Sigmoid colon (tissue), 7 donors: ENCODE data around the gene CHDH. TPM values are rescaled to one million over a fixed set of nuclear protein-coding genes. Genes with fewer than 3 reads are reported as not detected.

Experiments used
- DNase-seq: peaks from one replicate; pipeline ENCODE4 v3.0.0-alpha.2; 2019
- H3K27ac ChIP-seq, 4 donors: fragments of 200-600 bp; sonication (generic); one replicate each; pipeline ENCODE4 v1.5.1; 2016 to 2019; ENCODE audit warnings: mild to moderate bottlenecking in 1 of 4
- H3K27me3 ChIP-seq, 3 donors: fragments of 200-600 bp; sonication (generic); one replicate each; pipeline ENCODE4 v1.5.1; 2019; ENCODE audit warnings: mild to moderate bottlenecking in 1 of 3
- H3K36me3 ChIP-seq, 4 donors: fragments of 200-600 bp; sonication (generic); one replicate each; pipeline ENCODE4 v1.5.1; 2016 to 2019
- H3K4me1 ChIP-seq, 4 donors: fragments of 200-600 bp; sonication (generic); one replicate each; pipeline ENCODE4 v1.5.1; 2017 to 2019
- H3K4me3 ChIP-seq, 4 donors: fragments of 200-600 bp; sonication (generic); one replicate each; pipeline ENCODE4 v1.5.1; 2017 to 2019; ENCODE audit warnings: mild to moderate bottlenecking in 2 of 4, moderate library complexity in 1 of 4
- H3K9me3 ChIP-seq, 4 donors: fragments of 200-600 bp in 3 of 4; sonication (generic) in 3 of 4; one replicate each; pipeline versions ENCODE4 v1.5.1 to v1.6.1; 2013 to 2019
- EP300 ChIP-seq, 4 donors: sonication (generic); formaldehyde crosslinking; IDR thresholded peaks; one replicate each; pipeline ENCODE4 v1.6.1; 2017; ENCODE audit warnings: antibody characterized with exemption in 4 of 4
- POLR2A ChIP-seq, 2 donors: fragments of 450-650 bp; IDR thresholded peaks; one replicate each; pipeline ENCODE4 v1.6.1; 2016; ENCODE audit warnings: antibody characterized with exemption in 2 of 2, mild to moderate bottlenecking in 2 of 2, moderate library complexity in 2 of 2
- POLR2AphosphoS5 ChIP-seq, 4 donors: sonication (generic); formaldehyde crosslinking; IDR thresholded peaks; one replicate each; pipeline ENCODE4 v1.6.1; 2017; ENCODE audit warnings: antibody characterized with exemption in 4 of 4
- WGBS, 2 donors: extraction: QIAGEN DNeasy Blood & Tissue Kit; methylation state at CpG; one replicate each; pipeline ENCODE4 v1.1.7; 2013; 5-methylcytosine and 5-hydroxymethylcytosine counted together
- intact Hi-C: fragments of 100-400 bp; cut with DNase I; formaldehyde crosslinking; loops from one replicate; pipeline ENCODE4 v1.15.1; 2023
- polyA plus RNA-seq, 3 donors: library from polyadenylated mRNA; stranded (reverse); fragments of 200-250 nt; gene quantifications; one replicate each; pipeline ENCODE4 v1.2.3, GENCODE V29; 2013
- total RNA-seq, 4 donors: library from RNA; depleted of rRNA; stranded (reverse); fragments of >200 nt; gene quantifications; one replicate each; pipeline ENCODE4 v1.1.0, GENCODE V29; 2016
- TF ChIP-seq, protein P1 (sequence below), 4 experiments: fragments of 450-650 bp in 3 of 4; fragments of 200-600 bp in 1 of 4; IDR thresholded peaks; one replicate each; pipeline ENCODE4 v1.5.1; 2016 to 2019; ENCODE audit warnings: antibody characterized with exemption in 4 of 4, mild to moderate bottlenecking in 3 of 4, moderate library complexity in 2 of 4
- donor health status: healthy with polysubstance abuse.
- donor health status: Bipolar disorder and iron deficiency.
- donor health status: healthy.

Gene CHDH
- total and polyA plus RNA-seq, 7 donors, result 1.1 to 9.5 (median 1.8) TPM

- H3K4me1 ChIP-seq, result peaks cover 0 to 10% (median 4%) of the 10 kb centered on the region in 4 donors
- H3K4me3 ChIP-seq, result no peak overlapping the region
- H3K9me3 ChIP-seq, result no peaks in the 10 kb centered on the region
- H3K27ac ChIP-seq, result no peak overlapping the region
- 52 to 75% methylated on average over 3 of the region's 3 CpGs for WGBS, 2 donors
- no peaks in the 10 kb centered on the region for H3K36me3 ChIP-seq
- no peak for DNase-seq
- H3K27me3 ChIP-seq, result no peaks in the 10 kb centered on the region
- intact Hi-C loops, result no loop called here
- no peak for TF ChIP-seq EP300 (IDR thresholded peaks at IDR 0.05)
- TF ChIP-seq POLR2A (IDR thresholded peaks at IDR 0.05), result no peak
- no peak for TF ChIP-seq POLR2AphosphoS5 (IDR thresholded peaks at IDR 0.05)
- TF ChIP-seq, protein P1, sequence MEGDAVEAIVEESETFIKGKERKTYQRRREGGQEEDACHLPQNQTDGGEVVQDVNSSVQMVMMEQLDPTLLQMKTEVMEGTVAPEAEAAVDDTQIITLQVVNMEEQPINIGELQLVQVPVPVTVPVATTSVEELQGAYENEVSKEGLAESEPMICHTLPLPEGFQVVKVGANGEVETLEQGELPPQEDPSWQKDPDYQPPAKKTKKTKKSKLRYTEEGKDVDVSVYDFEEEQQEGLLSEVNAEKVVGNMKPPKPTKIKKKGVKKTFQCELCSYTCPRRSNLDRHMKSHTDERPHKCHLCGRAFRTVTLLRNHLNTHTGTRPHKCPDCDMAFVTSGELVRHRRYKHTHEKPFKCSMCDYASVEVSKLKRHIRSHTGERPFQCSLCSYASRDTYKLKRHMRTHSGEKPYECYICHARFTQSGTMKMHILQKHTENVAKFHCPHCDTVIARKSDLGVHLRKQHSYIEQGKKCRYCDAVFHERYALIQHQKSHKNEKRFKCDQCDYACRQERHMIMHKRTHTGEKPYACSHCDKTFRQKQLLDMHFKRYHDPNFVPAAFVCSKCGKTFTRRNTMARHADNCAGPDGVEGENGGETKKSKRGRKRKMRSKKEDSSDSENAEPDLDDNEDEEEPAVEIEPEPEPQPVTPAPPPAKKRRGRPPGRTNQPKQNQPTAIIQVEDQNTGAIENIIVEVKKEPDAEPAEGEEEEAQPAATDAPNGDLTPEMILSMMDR (IDR thresholded peaks at IDR 0.05), result no peak
Measured at GRCh38 chr3:53795176-53795575, 51.0 kb downstream of the CHDH start.

DNA sequence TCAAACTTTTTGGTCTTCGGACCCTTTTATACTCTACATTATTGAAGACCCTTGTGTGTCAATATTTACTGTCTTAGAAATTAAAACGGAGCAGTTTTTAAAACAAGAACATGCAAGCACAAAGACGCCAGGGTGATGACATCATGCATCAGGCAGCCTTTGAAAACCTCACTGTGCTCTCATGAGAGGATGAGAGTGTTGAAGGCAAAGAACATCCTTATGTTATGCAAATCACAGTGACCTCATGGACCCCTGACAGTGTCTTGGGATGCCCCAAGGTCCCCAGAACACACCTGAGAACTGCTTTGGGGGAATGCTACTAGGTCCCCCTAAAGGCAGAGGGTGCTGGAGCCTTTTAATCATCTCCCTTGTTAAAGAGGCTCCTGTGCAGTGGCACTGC is 51.6 kb downstream of the CHDH start:
- Histone ChIP-seq H3K27me3 (no peaks in the 10 kb centered on the region), H3K4me1 (peaks cover 0 to 10% (median 4%) of the 10 kb centered on the region in 4 donors), H3K27ac (no peak overlapping the region), H3K9me3 (no peaks in the 10 kb centered on the region), H3K36me3 (no peaks in the 10 kb centered on the region), H3K4me3 (no peak overlapping the region)
- 80 to 86% methylated on average over 3 of the region's 3 CpGs for WGBS, 2 donors
- intact Hi-C loops, result no loop called here
- DNase-seq, result no peak
- TF ChIP-seq EP300 (IDR thresholded peaks at IDR 0.05) (no peak), POLR2A (IDR thresholded peaks at IDR 0.05) (no peak), POLR2AphosphoS5 (IDR thresholded peaks at IDR 0.05) (no peak)
- TF ChIP-seq, protein P1 (IDR thresholded peaks at IDR 0.05), result no peak

DNA sequence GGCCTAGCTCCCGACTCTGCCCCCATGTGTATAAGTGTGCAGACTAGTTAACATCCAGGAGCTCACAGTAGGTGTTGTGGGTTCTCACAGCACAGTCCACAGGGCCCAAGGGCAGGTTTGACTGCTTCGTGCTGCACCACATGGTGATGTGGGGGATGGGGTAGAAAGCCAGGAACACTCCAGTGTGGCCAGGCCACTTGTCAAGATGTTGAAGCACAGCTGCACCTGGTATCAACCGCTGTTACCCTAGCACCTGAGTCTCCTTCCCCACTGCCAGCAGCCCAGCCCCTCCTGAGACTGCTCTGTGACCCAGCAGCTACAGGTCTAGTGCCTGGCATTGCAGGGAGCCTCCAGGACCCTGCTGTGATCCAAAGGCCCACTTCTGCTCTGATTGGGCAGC is 53.4 kb downstream of the CHDH start:
- Histone ChIP-seq H3K36me3 (no peaks in the 10 kb centered on the region), H3K4me3 (no peak overlapping the region), H3K27me3 (no peaks in the 10 kb centered on the region), H3K27ac (no peak overlapping the region), H3K9me3 (no peaks in the 10 kb centered on the region), H3K4me1 (peaks cover 0 to 10% (median 4%) of the 10 kb centered on the region in 4 donors)
- DNase-seq, result no peak
- intact Hi-C loops, result no loop called here
- WGBS, 2 donors, result 90 to 93% methylated on average over 3 of the region's 3 CpGs
- no peak for TF ChIP-seq POLR2AphosphoS5 (IDR thresholded peaks at IDR 0.05)
- TF ChIP-seq EP300 (IDR thresholded peaks at IDR 0.05), result no peak
- TF ChIP-seq, protein P1 (IDR thresholded peaks at IDR 0.05), result no peak
- TF ChIP-seq POLR2A (IDR thresholded peaks at IDR 0.05), result no peak

DNA sequence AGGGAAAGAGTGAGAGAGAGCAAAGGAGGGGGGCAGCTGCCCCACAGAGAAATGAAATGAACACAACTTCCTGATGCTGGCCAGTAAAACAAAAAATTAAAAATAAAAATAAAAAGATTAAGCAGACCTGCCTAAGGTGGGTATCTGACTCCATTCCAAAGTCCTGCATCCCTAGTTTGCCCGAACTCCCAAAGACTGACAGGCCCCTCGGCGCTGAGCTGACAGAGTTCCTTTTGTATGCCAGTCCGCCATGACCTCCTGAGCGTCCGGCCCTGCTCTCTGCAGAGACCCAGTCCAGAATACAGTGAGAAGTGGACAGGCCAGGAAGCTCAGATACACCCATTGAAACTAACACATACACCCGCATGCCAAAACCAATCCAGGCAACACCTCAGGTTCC is 54.9 kb downstream of the CHDH start:
- intact Hi-C loops, result no loop called here
- no peak for DNase-seq
- H3K4me1 ChIP-seq, result peaks cover 0 to 6% (median 3%) of the 10 kb centered on the region in 4 donors
- H3K36me3 ChIP-seq, result no peaks in the 10 kb centered on the region
- H3K27ac ChIP-seq, result no peak overlapping the region
- no peaks in the 10 kb centered on the region for H3K9me3 ChIP-seq
- no peak overlapping the region for H3K4me3 ChIP-seq
- WGBS, 2 donors, result 89 to 96% methylated on average over 7 of the region's 7 CpGs
- H3K27me3 ChIP-seq, result no peaks in the 10 kb centered on the region
- TF ChIP-seq POLR2AphosphoS5 (IDR thresholded peaks at IDR 0.05), result no peak
- no peak for TF ChIP-seq EP300 (IDR thresholded peaks at IDR 0.05)
- TF ChIP-seq, protein P1 (IDR thresholded peaks at IDR 0.05), result no peak
- TF ChIP-seq POLR2A (IDR thresholded peaks at IDR 0.05), result no peak

- no peaks in the 10 kb centered on the region for H3K4me1 ChIP-seq
- no peak overlapping the region for H3K4me3 ChIP-seq
- intact Hi-C loops, result no loop called here
- no peak overlapping the region for H3K27ac ChIP-seq
- WGBS, 2 donors, result 93 to 96% methylated on average over 5 of the region's 5 CpGs
- no peaks in the 10 kb centered on the region for H3K27me3 ChIP-seq
- H3K36me3 ChIP-seq, result no peaks in the 10 kb centered on the region
- DNase-seq, result no peak
- TF ChIP-seq POLR2AphosphoS5 (IDR thresholded peaks at IDR 0.05) (no peak), EP300 (IDR thresholded peaks at IDR 0.05) (no peak), POLR2A (IDR thresholded peaks at IDR 0.05) (no peak)
- TF ChIP-seq, protein P1 (IDR thresholded peaks at IDR 0.05), result no peak
- H3K9me3 ChIP-seq, result no peaks in the 10 kb centered on the region
Measured at GRCh38 chr3:53790470-53790869, 55.7 kb downstream of the CHDH start.
